Measurements from ENCODE around the gene CORO1A. TPM values are rescaled to one million over a fixed set of nuclear protein-coding genes. Genes with fewer than 3 reads are reported as not detected.
A peak's percentile ranks its signal among the peaks of the same experiment; 100 is the strongest.
"Not testable (repeated sequence)": the region's sequence is repeated elsewhere in the genome, so short reads cannot be mapped to it uniquely, and the experiment has no call there.

The CORO1A gene
- total RNA-seq (2014; rRNA removed; shearing (Covaris generic)) = 7.1 and 9.1 TPM in 2 replicates
- 6.0 and 8.8 TPM in 2 replicates for polyA plus RNA-seq (2015; cell fraction: cytosol; rRNA removed)
- polyA plus RNA-seq (2015; cell fraction: nucleus; rRNA removed) = 11.1 and 11.3 TPM in 2 replicates

DNA sequence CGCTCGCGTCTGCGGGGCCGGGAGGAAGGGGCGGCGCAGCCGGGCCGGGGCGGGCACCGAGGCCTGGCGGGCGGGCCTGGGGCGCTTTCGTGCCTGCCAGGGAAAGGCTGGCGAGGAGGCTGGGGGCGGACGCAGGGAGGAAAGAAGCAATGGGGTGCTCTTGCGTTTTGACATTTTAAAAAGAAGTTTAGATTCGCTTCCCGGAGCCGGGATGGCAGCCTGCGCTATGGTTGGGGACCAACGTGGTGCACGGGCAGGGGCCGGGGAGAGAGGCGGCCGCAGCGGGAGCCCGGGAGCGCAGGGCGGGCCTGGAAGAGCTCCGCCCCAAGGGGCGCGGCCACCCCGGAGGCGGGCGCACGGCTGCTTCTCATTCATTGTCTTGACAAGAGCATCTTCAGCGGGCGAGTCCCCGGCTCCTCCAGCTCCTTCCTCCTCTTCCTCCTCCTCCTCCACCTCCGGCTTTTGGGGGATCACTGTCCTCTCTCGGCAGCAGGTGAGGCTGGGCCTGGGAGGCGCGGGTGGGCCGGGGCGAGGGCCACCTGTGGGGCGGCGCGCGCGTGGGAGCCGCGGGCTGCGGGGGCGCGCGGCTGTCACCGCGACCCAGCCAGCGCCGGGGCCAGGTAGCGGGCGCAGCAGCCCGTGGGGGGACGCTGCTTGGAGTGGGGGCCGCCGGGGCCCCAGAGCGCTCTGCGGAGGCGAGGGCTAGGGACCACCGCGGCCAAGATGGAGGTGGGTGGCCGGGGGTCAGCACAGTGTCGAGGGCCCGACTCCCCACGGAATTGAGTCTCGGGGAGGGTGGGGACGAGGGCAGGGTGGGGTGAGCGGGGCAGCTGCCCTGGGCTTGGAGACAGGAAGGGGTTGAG lies at the start of gene CORO1A:
Gene CORO1A, plus strand, starts transcription at position 370 of the 863 bp plus-strand sequence. CDS start 1,608 bp downstream, outside the sequence.
- DNase-seq (ENCODE audit: low read depth) = peak; percentile 84

DNA sequence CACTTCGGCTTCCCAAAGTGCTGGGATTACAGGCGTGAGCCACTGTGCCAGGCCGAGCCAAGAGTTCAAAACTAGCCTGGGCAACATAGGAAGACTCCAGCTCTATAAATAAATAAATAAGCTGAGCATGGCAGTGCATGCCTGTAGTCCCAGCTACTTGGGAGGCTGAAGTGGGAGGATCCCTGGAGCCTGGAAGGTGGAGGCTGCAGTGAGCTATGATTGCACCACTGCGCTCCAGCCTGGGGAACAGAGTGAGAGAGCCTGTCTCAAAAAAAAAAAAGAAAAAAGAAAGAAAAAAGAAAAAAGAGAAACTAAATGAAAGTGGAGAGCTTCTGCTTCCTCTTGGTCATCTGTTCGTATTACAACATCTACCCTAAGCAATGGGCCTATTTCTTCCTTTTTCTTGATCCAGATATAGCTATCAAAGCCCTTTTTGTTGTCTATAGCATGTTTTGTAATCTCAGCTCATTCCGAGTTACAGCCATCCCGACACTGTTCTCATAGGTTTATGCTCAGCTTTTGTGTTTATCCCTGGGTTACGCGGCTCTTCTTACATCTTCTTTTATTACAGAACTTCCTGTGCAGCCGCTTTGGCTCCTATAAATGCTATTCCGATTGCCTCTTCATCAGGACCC lies 46.3 kb upstream of the CORO1A start:
- DNase-seq (ENCODE audit: low read depth) = no peak

DNA sequence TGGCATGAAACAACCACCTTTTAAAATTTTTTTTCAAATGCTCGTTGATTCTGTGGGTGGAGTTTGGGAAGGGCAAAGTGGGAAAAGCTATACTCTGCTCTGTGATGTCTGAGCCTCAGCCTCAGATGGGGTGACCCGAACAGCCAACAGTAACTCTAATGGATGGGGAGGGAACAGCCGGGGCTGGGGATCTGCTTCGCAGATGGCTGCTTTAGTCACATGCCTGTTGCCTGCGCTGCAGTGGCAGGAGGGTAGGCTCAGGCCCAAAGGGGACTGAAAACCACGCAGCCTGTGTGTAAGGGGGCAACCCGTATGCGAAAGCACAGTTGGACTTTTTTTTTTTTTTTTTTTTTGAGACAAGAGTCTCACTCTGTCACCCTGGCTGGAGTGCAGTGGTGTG lies 45.5 kb upstream of the CORO1A start:
- no peak for DNase-seq (ENCODE audit: low read depth)

DNA sequence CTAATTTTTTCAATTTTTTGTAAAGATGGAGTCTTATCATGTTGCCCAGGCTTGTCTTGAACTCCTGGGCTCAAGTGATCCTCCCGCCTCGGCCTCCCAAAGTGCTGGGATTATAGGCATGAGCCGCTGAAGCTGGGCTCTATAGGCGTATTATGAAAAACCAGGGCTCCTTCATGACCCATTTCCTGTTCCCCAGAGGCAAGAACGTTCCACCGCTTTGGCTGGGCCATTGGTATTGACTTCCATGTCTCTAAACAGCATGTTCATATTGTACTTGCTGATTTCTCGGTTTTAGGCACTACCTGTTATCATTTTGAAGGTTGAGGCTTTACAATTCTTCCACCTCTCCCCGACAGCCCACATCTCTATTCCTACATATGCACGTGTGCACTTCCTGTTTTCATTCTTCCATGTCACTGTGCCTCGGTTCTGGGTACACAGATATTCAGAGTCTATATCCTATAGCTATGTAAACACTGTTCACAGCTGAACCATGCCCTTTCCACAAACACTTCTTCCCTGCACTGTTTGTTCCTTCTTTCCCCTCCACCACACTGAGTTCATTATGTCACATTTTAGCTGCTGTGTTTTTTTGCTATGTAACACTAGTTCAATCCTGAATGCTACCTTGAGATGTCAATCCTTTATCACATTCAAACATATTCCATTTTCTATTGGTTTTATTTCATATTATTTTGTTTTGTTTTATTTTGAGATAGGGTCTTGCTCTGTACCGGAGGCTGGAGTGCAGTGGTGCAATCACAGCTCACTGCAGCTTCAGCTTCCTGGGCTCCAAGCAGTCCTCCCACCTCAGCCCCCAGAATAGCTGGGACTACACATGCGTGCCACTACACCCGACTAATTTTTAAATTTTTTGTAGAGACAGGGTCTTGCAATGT lies 43.6 kb upstream of the CORO1A start:
- DNase-seq (ENCODE audit: low read depth) = no peak

DNA sequence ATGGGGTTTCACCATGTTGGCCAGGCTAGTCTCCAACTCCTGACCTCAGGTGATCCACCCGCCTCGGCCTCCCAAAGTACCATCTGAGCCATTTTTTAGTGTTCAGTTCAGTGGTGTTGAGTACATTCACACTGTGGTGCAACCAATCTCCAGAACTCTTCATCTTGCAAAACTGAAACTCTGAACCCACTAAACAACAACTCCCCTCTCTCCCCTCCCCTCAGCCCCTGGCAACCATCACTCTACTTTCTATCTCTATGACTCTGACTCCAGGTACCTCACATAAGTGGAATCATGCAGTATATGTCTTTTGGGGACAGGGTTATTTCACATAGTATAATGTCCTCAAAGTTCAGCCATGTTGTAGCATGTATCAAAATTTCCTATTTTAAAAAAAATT lies 41.7 kb upstream of the CORO1A start:
- no peak for DNase-seq (ENCODE audit: low read depth)

DNA sequence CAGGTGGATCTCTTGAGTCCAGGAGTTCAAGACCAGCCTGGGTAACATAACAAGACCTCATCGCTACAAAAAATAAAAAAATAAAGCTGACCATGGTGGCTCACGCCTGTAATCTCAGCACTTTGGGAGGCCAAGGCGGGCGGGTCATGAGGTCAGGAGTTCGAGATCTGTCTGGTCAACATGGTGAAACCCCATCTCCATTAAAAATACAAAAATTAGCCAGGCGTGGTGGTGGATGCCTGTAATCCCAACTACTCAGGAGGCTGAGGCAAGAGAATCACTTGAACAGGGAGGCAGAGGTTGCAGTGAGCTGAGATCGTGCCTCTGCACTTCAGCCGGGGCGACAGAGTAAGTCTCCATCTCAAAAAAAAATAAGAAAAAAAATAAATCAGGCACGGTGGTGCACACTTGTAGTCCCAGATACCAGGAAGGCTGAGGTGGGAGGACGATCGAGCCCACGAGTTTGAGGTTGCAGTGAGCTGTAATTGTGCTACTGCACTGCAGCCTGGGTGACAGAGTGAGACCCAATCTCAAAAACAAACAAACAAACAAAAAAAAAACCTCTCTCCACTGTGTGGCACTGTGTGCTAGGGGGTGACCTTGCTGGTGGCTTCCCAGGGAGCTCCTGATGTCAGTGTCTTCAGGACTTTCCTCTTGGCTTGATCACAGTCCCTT lies 40.6 kb upstream of the CORO1A start:
- DNase-seq (ENCODE audit: low read depth) = no peak

DNA sequence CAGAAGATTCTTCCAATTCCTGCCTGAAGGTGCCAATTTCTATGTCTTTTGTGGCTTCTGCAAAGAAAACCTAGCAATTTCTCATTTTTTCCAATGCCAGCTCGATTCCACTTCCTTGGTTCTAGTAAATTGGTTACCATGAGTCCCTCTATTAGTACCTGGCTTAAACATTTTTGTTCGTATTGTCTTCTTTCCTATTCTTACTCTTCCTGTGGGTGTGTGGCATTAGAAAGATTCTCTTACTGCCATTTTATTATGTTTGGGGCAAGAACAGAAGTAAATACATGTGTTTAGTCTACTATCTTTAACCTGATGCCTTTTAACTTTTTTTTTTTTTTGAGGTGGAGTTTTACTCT lies 40.1 kb upstream of the CORO1A start:
- DNase-seq (ENCODE audit: low read depth) = no peak

DNA sequence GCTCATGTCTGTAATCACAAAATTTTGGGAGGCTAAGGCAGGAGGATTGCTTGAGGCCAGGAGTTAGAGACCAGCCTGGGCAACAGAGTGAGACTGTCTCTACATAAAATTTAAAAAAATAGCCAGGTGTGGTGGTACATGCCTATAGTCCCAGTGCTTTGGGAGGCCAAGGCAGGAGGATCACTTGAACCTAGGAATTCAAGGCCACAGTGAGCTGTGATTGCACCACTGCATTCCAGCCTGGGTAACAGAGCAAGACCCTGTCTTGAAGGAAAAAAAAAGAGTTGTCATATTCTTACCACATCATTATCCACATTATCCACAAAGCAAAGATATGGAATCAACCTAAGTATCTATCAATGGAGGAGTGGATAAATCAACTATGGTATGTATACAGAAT lies 39.4 kb upstream of the CORO1A start:
- DNase-seq (ENCODE audit: low read depth) = no peak

DNA sequence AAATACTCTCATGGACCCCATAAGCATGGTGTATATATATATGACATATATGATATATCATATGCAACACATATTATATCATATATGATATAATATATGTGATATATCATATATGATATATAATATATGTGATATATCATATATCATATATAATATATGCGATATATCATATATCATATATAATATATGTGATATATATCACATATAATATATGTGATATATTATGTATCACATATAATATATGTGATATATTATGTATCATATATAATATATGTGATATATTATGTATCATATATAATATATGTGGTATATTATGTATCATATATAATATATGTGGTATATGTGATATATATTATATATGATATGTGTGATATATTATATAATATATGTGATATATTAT lies 38.5 kb upstream of the CORO1A start:
- no peak for DNase-seq (ENCODE audit: low read depth)

DNA sequence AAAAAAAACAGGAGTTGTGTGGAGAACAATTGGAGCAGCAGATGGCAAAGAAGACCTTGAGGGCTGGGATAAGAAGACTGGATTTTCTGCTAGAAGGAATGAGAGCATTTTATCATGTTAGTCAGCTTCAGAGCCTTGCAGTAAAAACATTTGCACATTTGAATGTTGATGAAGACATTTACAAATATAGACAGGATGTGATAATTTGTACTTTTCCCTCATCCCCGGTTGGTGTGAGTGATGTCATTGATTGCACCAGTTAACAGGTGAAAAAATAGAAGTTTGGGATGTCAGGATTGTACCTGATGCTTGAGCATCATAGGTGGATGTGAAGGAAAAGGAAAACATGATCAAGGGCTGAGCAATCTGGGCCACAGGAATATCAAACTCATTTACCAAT lies 37.7 kb upstream of the CORO1A start:
- DNase-seq (ENCODE audit: low read depth) = no peak

DNA sequence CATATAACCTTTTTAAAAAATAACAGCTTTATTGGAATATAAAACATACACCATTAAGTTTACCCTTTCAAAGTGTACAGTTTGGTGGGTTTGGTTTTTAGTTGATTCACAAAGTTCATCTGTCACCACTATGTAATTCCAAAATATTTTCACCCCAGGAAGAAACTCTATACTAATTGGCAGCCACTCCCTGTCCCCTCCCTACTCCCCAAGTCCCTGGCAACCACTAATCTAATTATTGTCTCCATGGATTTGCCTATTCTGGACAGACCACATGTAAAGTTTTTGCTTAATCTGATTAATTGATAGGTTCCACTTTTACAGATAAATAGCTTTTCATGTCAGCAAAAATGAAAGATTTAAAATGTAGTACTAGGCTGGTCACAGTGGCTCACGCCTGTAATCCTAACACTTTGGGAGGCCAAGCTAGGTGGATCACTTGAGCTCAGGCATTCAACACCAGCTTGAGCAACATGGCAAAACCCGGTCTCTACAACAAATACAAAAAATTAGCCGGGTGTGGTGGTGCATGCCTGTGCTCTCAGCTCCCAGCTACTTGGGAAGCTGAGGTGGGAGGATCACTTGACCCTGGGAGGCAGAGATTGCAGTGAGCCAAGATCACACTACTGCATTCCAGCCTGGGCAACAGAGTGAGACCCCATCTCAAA lies 35.4 kb upstream of the CORO1A start:
- DNase-seq (ENCODE audit: low read depth) = no peak

DNA sequence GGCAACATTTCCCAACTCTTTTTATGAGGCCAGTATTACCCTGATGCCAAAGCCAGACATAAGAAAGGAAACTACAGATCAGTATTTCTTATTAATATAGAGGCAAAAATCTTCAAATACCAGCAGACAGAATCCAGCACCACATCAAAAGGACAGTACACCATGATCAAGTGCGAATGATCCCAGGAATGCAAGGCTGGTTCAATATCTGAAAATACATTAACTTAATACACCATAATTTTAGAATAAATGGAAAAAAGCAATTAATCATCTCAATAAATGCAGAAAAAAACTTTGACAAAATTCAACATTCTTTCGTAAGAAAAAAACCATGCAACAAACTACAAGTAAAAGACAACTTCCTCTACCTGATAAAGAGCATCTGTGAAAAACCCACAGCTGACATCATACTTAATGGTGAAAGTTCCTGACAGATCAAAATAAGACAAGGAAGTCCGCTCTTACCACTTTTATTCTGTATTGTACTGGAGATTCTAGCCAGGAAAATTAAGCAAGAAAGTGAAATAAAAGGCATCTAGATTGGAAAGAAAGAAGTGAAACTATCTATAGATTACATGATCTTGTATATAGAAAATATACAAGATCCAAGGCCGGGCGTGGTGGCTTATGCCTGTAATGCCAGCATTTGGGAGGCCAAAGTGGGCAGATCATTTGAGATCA lies 34.0 kb upstream of the CORO1A start:
- DNase-seq (ENCODE audit: low read depth) = no peak

DNA sequence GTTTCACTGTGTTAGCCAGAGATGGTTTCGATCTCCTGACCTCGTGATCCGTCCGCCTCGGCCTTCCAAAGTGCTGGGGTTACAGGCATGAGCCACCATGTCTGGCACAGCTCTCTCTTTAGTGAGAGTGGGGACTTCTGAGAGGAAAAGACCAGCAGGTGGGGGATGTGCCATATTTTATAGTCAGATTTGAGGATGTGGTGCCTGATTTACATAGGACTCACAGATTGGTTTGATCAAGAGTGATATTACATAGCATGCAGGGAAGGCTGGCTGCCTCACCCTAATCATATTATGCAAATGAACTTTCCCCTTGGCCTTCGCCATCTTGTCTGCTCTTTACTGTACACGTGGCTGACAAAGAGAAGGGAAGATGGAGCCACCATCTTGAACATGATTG lies 32.3 kb upstream of the CORO1A start:
- no peak for DNase-seq (ENCODE audit: low read depth)

DNA sequence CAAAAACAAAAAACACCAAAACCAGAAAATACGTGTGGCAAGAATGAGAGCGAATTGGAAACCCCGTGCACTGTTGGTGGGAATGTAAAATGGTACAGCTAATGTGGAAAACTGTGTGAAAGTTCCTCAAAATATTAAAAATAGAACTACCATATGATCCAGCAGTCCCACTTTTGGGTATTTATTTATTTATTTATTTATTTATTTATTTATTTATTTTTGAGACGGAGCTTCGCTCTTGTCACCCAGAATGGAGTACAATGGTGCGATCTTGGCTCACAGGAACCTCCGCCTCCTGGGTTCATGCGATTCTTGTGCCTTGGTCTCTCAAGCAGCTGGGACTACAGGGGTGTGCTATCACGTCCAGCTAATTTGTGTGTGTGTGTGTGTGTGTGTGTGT lies 30.9 kb upstream of the CORO1A start:
- DNase-seq (ENCODE audit: low read depth) = no peak

DNA sequence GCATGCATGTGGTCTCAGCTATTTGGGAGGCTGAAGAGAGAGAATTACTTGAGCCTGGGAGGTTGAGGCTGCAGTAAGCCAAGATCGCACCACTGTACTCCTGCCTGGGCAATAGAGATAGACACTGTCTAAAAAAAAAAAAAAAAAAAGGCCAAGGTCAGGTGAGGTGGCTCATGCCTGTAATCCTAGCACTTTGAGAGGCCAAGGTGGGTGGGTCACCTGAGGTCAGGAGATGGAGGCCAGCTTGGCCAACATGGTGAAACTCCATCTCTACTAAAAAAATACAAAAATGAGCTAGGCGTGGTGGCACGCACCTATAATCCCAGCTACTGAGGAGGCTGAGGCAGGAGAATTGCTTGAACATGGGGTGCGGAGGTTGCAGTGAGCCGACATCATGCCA lies 28.2 kb upstream of the CORO1A start:
- no peak for DNase-seq (ENCODE audit: low read depth)

DNA sequence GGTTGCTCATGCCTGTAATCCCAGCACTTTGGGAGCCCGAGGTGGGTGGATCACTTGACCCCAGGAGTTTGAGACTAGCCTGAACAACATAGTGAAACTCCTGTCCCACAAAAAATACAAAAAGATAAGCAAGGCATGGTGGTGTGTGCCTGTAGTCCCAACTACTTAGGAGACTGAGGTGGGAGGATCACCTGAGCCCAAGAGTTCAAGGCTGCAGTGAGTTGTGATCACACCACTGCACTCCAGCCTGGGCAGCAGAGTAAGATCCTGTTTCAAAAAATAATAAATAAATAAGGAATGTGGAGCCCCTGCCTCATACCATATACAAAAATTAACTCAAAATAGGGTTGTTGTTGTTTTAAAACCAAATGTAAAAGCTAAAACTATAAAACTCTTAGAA lies 26.2 kb upstream of the CORO1A start:
- no peak for DNase-seq (ENCODE audit: low read depth)

DNA sequence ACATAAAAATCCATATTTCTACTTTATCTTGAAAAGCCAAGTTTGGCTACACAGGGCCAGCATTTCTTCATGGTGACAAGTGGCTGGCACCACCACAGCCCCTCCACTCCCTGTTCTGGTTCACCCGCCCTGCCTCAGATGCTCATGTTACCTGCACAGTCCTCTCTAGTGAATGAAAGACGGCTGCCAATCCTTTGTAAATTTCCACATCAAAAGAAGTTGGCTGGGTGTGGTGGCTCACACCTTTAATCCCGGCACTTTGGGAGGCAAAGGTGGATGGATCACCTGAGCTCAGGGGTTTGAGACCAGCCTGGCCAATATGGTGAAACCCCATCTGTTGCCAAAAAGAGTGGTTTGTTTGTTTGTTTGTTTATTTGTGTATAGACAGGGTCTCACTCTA lies 19.9 kb upstream of the CORO1A start:
- DNase-seq (ENCODE audit: low read depth) = no peak

DNA sequence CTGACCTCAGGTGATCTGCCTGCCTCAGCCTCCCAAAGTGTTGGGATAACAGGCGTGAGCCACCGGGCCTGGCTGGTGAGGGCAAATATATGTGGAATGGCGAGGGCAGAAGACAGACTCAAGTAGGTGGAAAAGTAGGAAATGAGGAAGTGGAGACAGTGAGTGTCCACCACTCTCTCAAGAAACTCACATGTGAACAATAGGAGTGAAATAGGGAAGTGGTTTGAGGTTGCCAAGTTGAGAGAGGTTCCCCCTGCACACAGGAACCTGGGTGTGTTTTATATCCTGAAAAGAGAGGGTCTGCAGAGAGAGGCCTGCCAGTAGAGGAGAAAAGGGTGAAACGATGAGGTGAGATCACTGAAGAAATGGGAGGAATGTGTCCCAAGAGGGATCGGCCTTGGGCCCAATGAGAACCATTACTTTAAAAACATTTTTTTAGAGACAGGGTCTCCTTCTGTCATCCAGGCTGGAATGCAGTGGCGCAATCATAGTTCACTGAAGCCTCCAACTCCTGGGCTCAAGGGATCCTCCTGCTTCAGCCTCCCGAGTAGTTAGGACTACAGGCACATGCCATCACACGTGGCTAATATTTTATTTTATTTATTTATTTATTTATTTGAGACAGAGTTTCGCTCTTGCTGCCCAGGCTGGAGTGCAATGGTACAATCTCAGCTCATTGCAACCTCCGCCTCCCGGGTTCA lies 17.1 kb upstream of the CORO1A start:
- no peak for DNase-seq (ENCODE audit: low read depth)

DNA sequence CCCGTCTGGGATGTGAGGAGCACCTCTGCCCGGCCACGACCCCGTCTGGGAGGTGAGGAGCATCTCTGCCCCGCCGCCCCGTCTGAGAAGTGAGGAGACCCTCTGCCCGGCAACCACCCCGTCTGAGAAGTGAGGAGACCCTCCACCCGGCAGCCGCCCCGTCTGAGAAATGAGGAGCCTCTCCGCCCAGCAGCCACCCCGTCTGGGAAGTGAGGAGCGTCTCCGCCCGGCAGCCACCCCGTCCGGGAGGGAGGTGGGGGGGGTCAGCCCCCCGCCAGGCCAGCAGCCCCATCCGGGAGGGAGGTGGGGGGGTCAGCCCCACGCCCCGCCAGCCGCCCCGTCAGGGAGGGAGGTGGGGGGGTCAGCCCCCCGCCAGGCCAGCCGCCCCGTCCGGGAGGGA lies 14.7 kb upstream of the CORO1A start:
- DNase-seq (ENCODE audit: low read depth) = not testable (repeated sequence)
